ENCODE data around the gene PLSCR2. TPM values are rescaled to one million over a fixed set of nuclear protein-coding genes. Genes with fewer than 3 reads are reported as not detected.

PLSCR2 gene
- total RNA-seq, 1 experiment from 2014 or later = not detected

GRCh38 chr3:146407956-146408355, 61.4 kb downstream of the PLSCR2 start:
- no TSS peak for BruUV-seq (replicated peaks)
- ChIA-PET CTCF (no interaction called here), POLR2A (ENCODE audit: low non-redundant PET) (no interaction called here)
- no peak overlapping the region for H3K27ac ChIP-seq (ENCODE audit: low read depth, low read length, poor library complexity, severe bottlenecking)
- no peaks in the 10 kb centered on the region for H3K9me3 ChIP-seq (ENCODE audit: low read depth, low read length, poor library complexity, severe bottlenecking)
- no peaks in the 10 kb centered on the region for H3K36me3 ChIP-seq (ENCODE audit: insufficient read depth, low read length, poor library complexity, severe bottlenecking)
- TF ChIP-seq CTCF (conservative IDR thresholded peaks at IDR 0.05; ENCODE audit: low read depth, low read length) (no peak), EZH2 (IDR thresholded peaks at IDR 0.05; ENCODE audit: borderline replicate concordance, low read depth, low read length, poor library complexity, severe bottlenecking) (no peak)
- no peak overlapping the region for H3K4me3 ChIP-seq (ENCODE audit: low read depth, low read length, poor library complexity, severe bottlenecking)
- DNase-seq (ENCODE audit: low spot score) = no peak
- H3K27me3 ChIP-seq (replicated peaks; ENCODE audit: insufficient read depth, low read depth, low read length, poor library complexity) = no peaks in the 10 kb centered on the region
- intact Hi-C loops (cut with micrococcal nuclease; ENCODE audit: unreplicated experiment) = no loop called here
- H3K4me1 ChIP-seq (ENCODE audit: insufficient read depth, low read length, poor library complexity, severe bottlenecking) = no peaks in the 10 kb centered on the region

- Histone ChIP-seq H3K27me3 (replicated peaks; ENCODE audit: insufficient read depth, low read depth, low read length, poor library complexity) (no peaks in the 10 kb centered on the region), H3K9me3 (ENCODE audit: low read depth, low read length, poor library complexity, severe bottlenecking) (no peaks in the 10 kb centered on the region), H3K4me3 (ENCODE audit: low read depth, low read length, poor library complexity, severe bottlenecking) (no peak overlapping the region), H3K27ac (ENCODE audit: low read depth, low read length, poor library complexity, severe bottlenecking) (no peak overlapping the region), H3K4me1 (ENCODE audit: insufficient read depth, low read length, poor library complexity, severe bottlenecking) (no peaks in the 10 kb centered on the region), H3K36me3 (ENCODE audit: insufficient read depth, low read length, poor library complexity, severe bottlenecking) (no peaks in the 10 kb centered on the region)
- no peak for DNase-seq (ENCODE audit: low spot score)
- BruUV-seq (replicated peaks) = no TSS peak
- intact Hi-C loops (cut with micrococcal nuclease; ENCODE audit: unreplicated experiment) = no loop called here
- CTCF ChIA-PET = no interaction called here
- TF ChIP-seq CTCF (conservative IDR thresholded peaks at IDR 0.05; ENCODE audit: low read depth, low read length) (no peak), EZH2 (IDR thresholded peaks at IDR 0.05; ENCODE audit: borderline replicate concordance, low read depth, low read length, poor library complexity, severe bottlenecking) (no peak)
- POLR2A ChIA-PET (ENCODE audit: low non-redundant PET) = interaction anchor here (0.6 kb wide), 1 partner anchor 64 kb away, joined by 3 read pairs; no protein-coding TSS in a partner anchor
Measured at GRCh38 chr3:146404436-146404835, 64.9 kb downstream of the PLSCR2 start.

- H3K27ac ChIP-seq (ENCODE audit: low read depth, low read length, poor library complexity, severe bottlenecking) = no peak overlapping the region
- no peaks in the 10 kb centered on the region for H3K9me3 ChIP-seq (ENCODE audit: low read depth, low read length, poor library complexity, severe bottlenecking)
- intact Hi-C loops (cut with micrococcal nuclease; ENCODE audit: unreplicated experiment) = no loop called here
- no peak for DNase-seq (ENCODE audit: low spot score)
- H3K36me3 ChIP-seq (ENCODE audit: insufficient read depth, low read length, poor library complexity, severe bottlenecking) = no peaks in the 10 kb centered on the region
- H3K27me3 ChIP-seq (replicated peaks; ENCODE audit: insufficient read depth, low read depth, low read length, poor library complexity) = no peaks in the 10 kb centered on the region
- TF ChIP-seq EZH2 (IDR thresholded peaks at IDR 0.05; ENCODE audit: borderline replicate concordance, low read depth, low read length, poor library complexity, severe bottlenecking) (no peak), CTCF (conservative IDR thresholded peaks at IDR 0.05; ENCODE audit: low read depth, low read length) (no peak)
- CTCF ChIA-PET = no interaction called here
- no TSS peak for BruUV-seq (replicated peaks)
- no peak overlapping the region for H3K4me3 ChIP-seq (ENCODE audit: low read depth, low read length, poor library complexity, severe bottlenecking)
- no peaks in the 10 kb centered on the region for H3K4me1 ChIP-seq (ENCODE audit: insufficient read depth, low read length, poor library complexity, severe bottlenecking)
- POLR2A ChIA-PET (ENCODE audit: low non-redundant PET) = no interaction called here
Measured at GRCh38 chr3:146403792-146404191, 65.6 kb downstream of the PLSCR2 start.
